ENCODE measurements around the gene FCHSD1. TPM values are rescaled to one million over a fixed set of nuclear protein-coding genes. Genes with fewer than 3 reads are reported as not detected.

FCHSD1 gene
- polyA plus RNA-seq, 1 donor = 21.4 TPM

GRCh38 chr5:141634720-141635119 lies 16.5 kb downstream of the FCHSD1 start:
- H3K27ac ChIP-seq (ENCODE audit: low read length) = no peak overlapping the region
- no peak overlapping the region for H3K4me3 ChIP-seq (ENCODE audit: low read length)
- peaks cover 11% of the 10 kb centered on the region for H3K9me3 ChIP-seq (ENCODE audit: control insufficient read depth, low read depth, low read length)
- peaks cover 11% of the 10 kb centered on the region for H3K4me1 ChIP-seq (ENCODE audit: control insufficient read depth, insufficient read depth, low read length)
- no CpG with 5 or more reads among the region's 6 CpGs for WGBS (ENCODE audit: insufficient coverage, low lambda C conversion rate)
- DNase-seq = no peak
- peaks cover 24% of the 10 kb centered on the region for H3K36me3 ChIP-seq (ENCODE audit: control insufficient read depth, insufficient read depth, low read length)
- H3K27me3 ChIP-seq (ENCODE audit: control insufficient read depth, insufficient read depth, low read length) = peaks cover 15% of the 10 kb centered on the region

GRCh38 chr5:141633871-141634561 lies 17.2 kb downstream of the FCHSD1 start:
- Histone ChIP-seq H3K27me3 (ENCODE audit: control insufficient read depth, insufficient read depth, low read length) (peaks cover 15% of the 10 kb centered on the region), H3K36me3 (ENCODE audit: control insufficient read depth, insufficient read depth, low read length) (peaks cover 31% of the 10 kb centered on the region), H3K27ac (ENCODE audit: low read length) (no peak overlapping the region), H3K4me3 (ENCODE audit: low read length) (no peak overlapping the region), H3K9me3 (ENCODE audit: control insufficient read depth, low read depth, low read length) (peaks cover 11% of the 10 kb centered on the region), H3K4me1 (ENCODE audit: control insufficient read depth, insufficient read depth, low read length) (peaks cover 11% of the 10 kb centered on the region)
- 92% methylated on average over 4 of the region's 5 CpGs for WGBS (ENCODE audit: insufficient coverage, low lambda C conversion rate)
- DNase-seq = no peak

GRCh38 chr5:141632650-141633049 lies 18.6 kb downstream of the FCHSD1 start:
- Histone ChIP-seq H3K9me3 (ENCODE audit: control insufficient read depth, low read depth, low read length) (peaks cover 7% of the 10 kb centered on the region), H3K4me3 (ENCODE audit: low read length) (no peak overlapping the region), H3K27ac (ENCODE audit: low read length) (no peak overlapping the region), H3K36me3 (ENCODE audit: control insufficient read depth, insufficient read depth, low read length) (peaks cover 44% of the 10 kb centered on the region), H3K27me3 (ENCODE audit: control insufficient read depth, insufficient read depth, low read length) (peaks cover 4% of the 10 kb centered on the region), H3K4me1 (ENCODE audit: control insufficient read depth, insufficient read depth, low read length) (peaks cover 3% of the 10 kb centered on the region)
- 80% methylated on average over 1 of the region's 2 CpGs for WGBS (ENCODE audit: insufficient coverage, low lambda C conversion rate)
- DNase-seq = no peak

- no CpG with 5 or more reads among the region's 5 CpGs for WGBS (ENCODE audit: insufficient coverage, low lambda C conversion rate)
Observed at GRCh38 chr5:141630570-141631140, 20.6 kb downstream of the FCHSD1 start.

GRCh38 chr5:141628175-141628788 lies 22.9 kb downstream of the FCHSD1 start:
- Histone ChIP-seq H3K27me3 (ENCODE audit: control insufficient read depth, insufficient read depth, low read length) (no peaks in the 10 kb centered on the region), H3K9me3 (ENCODE audit: control insufficient read depth, low read depth, low read length) (no peaks in the 10 kb centered on the region), H3K4me3 (ENCODE audit: low read length) (no peak overlapping the region), H3K4me1 (ENCODE audit: control insufficient read depth, insufficient read depth, low read length) (no peaks in the 10 kb centered on the region), H3K27ac (ENCODE audit: low read length) (no peak overlapping the region), H3K36me3 (ENCODE audit: control insufficient read depth, insufficient read depth, low read length) (peaks cover 70% of the 10 kb centered on the region)
- WGBS (ENCODE audit: insufficient coverage, low lambda C conversion rate) = no CpG with 5 or more reads among the region's 6 CpGs
- no peak for DNase-seq

More at GRCh38 chr5:141630570-141631140, 20.6 kb downstream of the FCHSD1 start:
- H3K27me3 ChIP-seq (ENCODE audit: control insufficient read depth, insufficient read depth, low read length) = no peaks in the 10 kb centered on the region
- no peaks in the 10 kb centered on the region for H3K4me1 ChIP-seq (ENCODE audit: control insufficient read depth, insufficient read depth, low read length)
- no peaks in the 10 kb centered on the region for H3K9me3 ChIP-seq (ENCODE audit: control insufficient read depth, low read depth, low read length)
- H3K27ac ChIP-seq (ENCODE audit: low read length) = no peak overlapping the region
- DNase-seq = no peak
- H3K4me3 ChIP-seq (ENCODE audit: low read length) = no peak overlapping the region
- peaks cover 61% of the 10 kb centered on the region for H3K36me3 ChIP-seq (ENCODE audit: control insufficient read depth, insufficient read depth, low read length)

GRCh38 chr5:141623611-141624010 lies 27.6 kb downstream of the FCHSD1 start:
- peaks cover 70% of the 10 kb centered on the region for H3K36me3 ChIP-seq (ENCODE audit: control insufficient read depth, insufficient read depth, low read length)
- no peaks in the 10 kb centered on the region for H3K9me3 ChIP-seq (ENCODE audit: control insufficient read depth, low read depth, low read length)
- no peak for DNase-seq
- H3K27ac ChIP-seq (ENCODE audit: low read length) = no peak overlapping the region
- H3K4me1 ChIP-seq (ENCODE audit: control insufficient read depth, insufficient read depth, low read length) = peaks cover 6% of the 10 kb centered on the region
- no peaks in the 10 kb centered on the region for H3K27me3 ChIP-seq (ENCODE audit: control insufficient read depth, insufficient read depth, low read length)
- no CpG with 5 or more reads among the region's 5 CpGs for WGBS (ENCODE audit: insufficient coverage, low lambda C conversion rate)
- H3K4me3 ChIP-seq (ENCODE audit: low read length) = no peak overlapping the region

GRCh38 chr5:141623186-141623585 lies 28.0 kb downstream of the FCHSD1 start:
- Histone ChIP-seq H3K27ac (ENCODE audit: low read length) (no peak overlapping the region), H3K9me3 (ENCODE audit: control insufficient read depth, low read depth, low read length) (no peaks in the 10 kb centered on the region), H3K4me3 (ENCODE audit: low read length) (no peak overlapping the region), H3K27me3 (ENCODE audit: control insufficient read depth, insufficient read depth, low read length) (no peaks in the 10 kb centered on the region), H3K36me3 (ENCODE audit: control insufficient read depth, insufficient read depth, low read length) (peaks cover 66% of the 10 kb centered on the region), H3K4me1 (ENCODE audit: control insufficient read depth, insufficient read depth, low read length) (peaks cover 6% of the 10 kb centered on the region)
- DNase-seq = no peak

- no CpG with 5 or more reads among the region's 70 CpGs for WGBS (ENCODE audit: insufficient coverage, low lambda C conversion rate)
- Histone ChIP-seq H3K4me1 (ENCODE audit: control insufficient read depth, insufficient read depth, low read length) (peaks cover 9% of the 10 kb centered on the region), H3K4me3 (ENCODE audit: low read length) (peak within 1 kb of the TSS; percentile 93), H3K27me3 (ENCODE audit: control insufficient read depth, insufficient read depth, low read length) (no peaks in the 10 kb centered on the region), H3K27ac (ENCODE audit: low read length) (peak within 1 kb of the TSS; percentile 98), H3K36me3 (ENCODE audit: control insufficient read depth, insufficient read depth, low read length) (peaks cover 33% of the 10 kb centered on the region), H3K9me3 (ENCODE audit: control insufficient read depth, low read depth, low read length) (no peaks in the 10 kb centered on the region)
- peak; percentile 98 to 99 for DNase-seq
Observed at GRCh38 chr5:141618804-141619554, 32.2 kb downstream of the FCHSD1 start, which contains the start of gene DIAPH1. Gene DIAPH1 (minus strand): TSS chr5:141619000. CDS start chr5:141618914, 86 bp downstream.

GRCh38 chr5:141618030-141618803 lies 33.0 kb downstream of the FCHSD1 start:
- DNase-seq = peak; percentile 74 to 89
- no peaks in the 10 kb centered on the region for H3K27me3 ChIP-seq (ENCODE audit: control insufficient read depth, insufficient read depth, low read length)
- WGBS (ENCODE audit: insufficient coverage, low lambda C conversion rate) = 7% methylated on average over 6 of the region's 36 CpGs
- H3K4me1 ChIP-seq (ENCODE audit: control insufficient read depth, insufficient read depth, low read length) = peaks cover 9% of the 10 kb centered on the region
- H3K27ac ChIP-seq (ENCODE audit: low read length) = peak overlapping the region; percentile 98
- peaks cover 26% of the 10 kb centered on the region for H3K36me3 ChIP-seq (ENCODE audit: control insufficient read depth, insufficient read depth, low read length)
- no peaks in the 10 kb centered on the region for H3K9me3 ChIP-seq (ENCODE audit: control insufficient read depth, low read depth, low read length)
- peak overlapping the region; percentile 93 for H3K4me3 ChIP-seq (ENCODE audit: low read length)

GRCh38 chr5:141617682-141618029 lies 33.6 kb downstream of the FCHSD1 start:
- Histone ChIP-seq H3K4me3 (ENCODE audit: low read length) (peak overlapping the region; percentile 93), H3K36me3 (ENCODE audit: control insufficient read depth, insufficient read depth, low read length) (peaks cover 21% of the 10 kb centered on the region), H3K4me1 (ENCODE audit: control insufficient read depth, insufficient read depth, low read length) (peaks cover 9% of the 10 kb centered on the region), H3K9me3 (ENCODE audit: control insufficient read depth, low read depth, low read length) (no peaks in the 10 kb centered on the region), H3K27me3 (ENCODE audit: control insufficient read depth, insufficient read depth, low read length) (no peaks in the 10 kb centered on the region), H3K27ac (ENCODE audit: low read length) (peak overlapping the region; percentile 98)
- DNase-seq = no peak
- WGBS (ENCODE audit: insufficient coverage, low lambda C conversion rate) = 11% methylated on average over 3 of the region's 9 CpGs

Measured in large intestine (tissue), 3 donors.